GM18520 (cell line): ENCODE measurements around the gene ACSS1.

Source experiments
- ATAC-seq: cut with Tn5 transposase; IDR thresholded peaks from one replicate; pipeline ENCODE4 v1.9.1; 2021; ENCODE audit not compliant: unreplicated experiment

The ACSS1 gene

GRCh38 chr20:25046736-25047666, 10.9 kb downstream of the ACSS1 start:
- no peak for ATAC-seq

GRCh38 chr20:25046181-25046641, 11.7 kb downstream of the ACSS1 start:
- ATAC-seq, result no peak

GRCh38 chr20:25045343-25045712, 12.6 kb downstream of the ACSS1 start:
- ATAC-seq, result no peak

- ATAC-seq, result no peak
Observed at GRCh38 chr20:25044660-25045342, 13.1 kb downstream of the ACSS1 start.

GRCh38 chr20:25044261-25044560, 13.7 kb downstream of the ACSS1 start:
- ATAC-seq, result no peak

GRCh38 chr20:25043499-25044260, 14.3 kb downstream of the ACSS1 start:
- ATAC-seq, result no peak

- ATAC-seq, result peak; percentile 50
Observed at GRCh38 chr20:25042531-25043498, 15.1 kb downstream of the ACSS1 start.

- ATAC-seq, result no peak
Observed at GRCh38 chr20:25041813-25042530, 16.0 kb downstream of the ACSS1 start.

GRCh38 chr20:25040438-25040831, 17.5 kb downstream of the ACSS1 start:
- ATAC-seq, result no peak

GRCh38 chr20:25039697-25040437, 18.1 kb downstream of the ACSS1 start:
- ATAC-seq, result no peak

- no peak for ATAC-seq
Observed at GRCh38 chr20:25038591-25039015, 19.3 kb downstream of the ACSS1 start.

GRCh38 chr20:25038103-25038410, 19.9 kb downstream of the ACSS1 start:
- no peak for ATAC-seq

GRCh38 chr20:25037288-25038102, 20.4 kb downstream of the ACSS1 start:
- ATAC-seq, result no peak

GRCh38 chr20:25036331-25036936, 21.5 kb downstream of the ACSS1 start:
- ATAC-seq, result no peak

- ATAC-seq, result no peak
Observed at GRCh38 chr20:25035921-25036320, 22.0 kb downstream of the ACSS1 start.

- no peak for ATAC-seq
Observed at GRCh38 chr20:25033924-25034300, 24.0 kb downstream of the ACSS1 start.

GRCh38 chr20:25033265-25033923, 24.5 kb downstream of the ACSS1 start:
- ATAC-seq, result no peak
